Measurements from ENCODE around the gene MRPS9.

MRPS9 gene

GRCh38 chr2:105037572-105038382 is at the start of gene MRPS9:
Gene MRPS9, plus strand, starts transcription at chr2:105038069. Its CDS starts 24 bp downstream, at chr2:105038093.
- DNase-seq: peak; percentile 99

GRCh38 chr2:105005181-105005951 is 32.5 kb upstream of the MRPS9 start:
- no peak for DNase-seq

- DNase-seq: no peak
These were observed 30.5 kb upstream of the MRPS9 start for GRCh38 chr2:105007367-105007766.

- DNase-seq: no peak
These were observed 5.4 kb upstream of the MRPS9 start for GRCh38 chr2:105032476-105032875.

- DNase-seq: no peak
These were observed 3.7 kb upstream of the MRPS9 start for GRCh38 chr2:105034170-105034569.

GRCh38 chr2:105038383-105039061 is 653 bp downstream of the MRPS9 start:
- no peak for DNase-seq

GRCh38 chr2:105039559-105039958 is 1.7 kb downstream of the MRPS9 start:
- DNase-seq: no peak

- no peak for DNase-seq
These were observed 4.3 kb downstream of the MRPS9 start for GRCh38 chr2:105042189-105042588.

- DNase-seq: no peak
These were observed 14.9 kb downstream of the MRPS9 start for GRCh38 chr2:105052773-105053172.

GRCh38 chr2:105055613-105056012 is 17.7 kb downstream of the MRPS9 start:
- no peak for DNase-seq

GRCh38 chr2:105056245-105056644 is 18.4 kb downstream of the MRPS9 start:
- no peak for DNase-seq

GRCh38 chr2:105057005-105057404 is 19.1 kb downstream of the MRPS9 start:
- DNase-seq: no peak

GRCh38 chr2:105061560-105061959 is 23.7 kb downstream of the MRPS9 start:
- no peak for DNase-seq

GRCh38 chr2:105062158-105062557 is 24.3 kb downstream of the MRPS9 start:
- no peak for DNase-seq

GRCh38 chr2:105068387-105068786 is 30.5 kb downstream of the MRPS9 start:
- no peak for DNase-seq

GRCh38 chr2:105068875-105069274 is 31.0 kb downstream of the MRPS9 start:
- DNase-seq: no peak

GRCh38 chr2:105070010-105070865 is 32.4 kb downstream of the MRPS9 start:
- DNase-seq: no peak

- no peak for DNase-seq
These were observed 33.5 kb downstream of the MRPS9 start for GRCh38 chr2:105071379-105071778.

GRCh38 chr2:105072039-105072438 is 34.2 kb downstream of the MRPS9 start:
- no peak for DNase-seq

- no peak for DNase-seq
These were observed 35.7 kb downstream of the MRPS9 start for GRCh38 chr2:105073591-105073990.

GRCh38 chr2:105076121-105076520 is 38.3 kb downstream of the MRPS9 start:
- DNase-seq: no peak

- no peak for DNase-seq
These were observed 41.1 kb downstream of the MRPS9 start for GRCh38 chr2:105078906-105079495.

Measured in right hindlimb (tissue), 1 donor.